T-helper 2 cell treated with Interferon-gamma antibody and Interleukin-4, amounts not matched to agents 5 μg/mL and 100 μg/mL, for 36 hours (primary cell): ENCODE results near the gene MAP4K5.
"Not testable (repeated sequence)": the region's sequence is repeated elsewhere in the genome, so short reads cannot be mapped to it uniquely, and the experiment has no call there.

Experiments
- DNase-seq: peaks from one replicate; pipeline ENCODE4 v3.0.0; 2021; ENCODE audit warnings: low spot score
- H3K27ac Mint-ChIP-seq: one replicate; pipeline ENCODE4 v1.8.0; 2021; ENCODE audit warnings: mild to moderate bottlenecking, mixed read lengths
- H3K27me3 Mint-ChIP-seq: one replicate; pipeline ENCODE4 v1.8.0; 2021; ENCODE audit warnings: low read depth, mixed read lengths
- H3K36me3 Mint-ChIP-seq: one replicate; pipeline ENCODE4 v1.8.0; 2021; ENCODE audit warnings: low read depth, mixed read lengths
- H3K4me1 Mint-ChIP-seq: one replicate; pipeline ENCODE4 v1.8.0; 2021; ENCODE audit warnings: low read depth, mixed read lengths
- H3K4me3 Mint-ChIP-seq: one replicate; pipeline ENCODE4 v1.8.0; 2022; ENCODE audit warnings: mild to moderate bottlenecking, moderate library complexity, mixed read lengths
- H3K9me3 Mint-ChIP-seq: one replicate; pipeline ENCODE4 v1.8.0; 2021; ENCODE audit warnings: mixed read lengths

The MAP4K5 gene

DNA sequence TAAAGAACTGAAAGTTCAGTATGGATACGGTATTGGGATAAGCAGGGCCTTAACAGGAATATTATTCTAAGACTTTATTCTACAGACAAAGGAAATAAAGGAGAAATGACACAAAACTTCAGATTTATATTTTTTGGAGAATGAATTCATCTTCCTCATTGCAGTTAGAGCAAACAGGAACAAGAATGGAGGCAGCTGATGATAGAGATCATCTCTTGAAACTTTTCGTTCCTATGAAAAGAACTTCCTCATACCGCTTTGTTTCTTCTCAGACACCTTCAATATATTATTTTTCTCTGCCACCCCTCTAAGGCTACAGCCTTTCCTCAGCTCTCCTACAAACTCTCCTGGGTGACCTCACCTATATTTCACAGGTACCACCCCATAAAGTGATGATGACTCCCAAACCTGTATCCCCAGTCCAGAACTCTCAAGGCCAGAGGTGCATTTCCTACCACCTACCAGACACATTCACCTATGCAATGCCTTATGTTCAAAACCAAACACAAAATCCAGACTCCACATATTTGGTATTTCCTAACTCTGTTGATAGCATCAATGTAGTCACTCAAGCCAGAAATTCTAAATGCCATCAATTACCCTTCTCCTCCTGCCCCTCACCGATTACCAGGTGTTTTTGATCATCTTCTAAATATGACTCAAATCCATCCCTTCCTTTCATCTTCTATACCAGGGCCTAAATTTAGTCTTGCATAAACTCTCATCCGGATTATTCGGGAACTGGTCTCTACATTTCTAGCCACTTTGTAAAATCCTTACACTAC, 7.4 kb downstream of the MAP4K5 start:
- Mint-ChIP-seq H3K4me1 (peaks cover 42% of the 10 kb centered on the region), H3K27me3 (no peaks in the 10 kb centered on the region), H3K27ac (no peak overlapping the region), H3K4me3 (peak overlapping the region; percentile 1), H3K36me3 (peaks cover 8% of the 10 kb centered on the region), H3K9me3 (no peaks in the 10 kb centered on the region)
- no peak for DNase-seq

DNA sequence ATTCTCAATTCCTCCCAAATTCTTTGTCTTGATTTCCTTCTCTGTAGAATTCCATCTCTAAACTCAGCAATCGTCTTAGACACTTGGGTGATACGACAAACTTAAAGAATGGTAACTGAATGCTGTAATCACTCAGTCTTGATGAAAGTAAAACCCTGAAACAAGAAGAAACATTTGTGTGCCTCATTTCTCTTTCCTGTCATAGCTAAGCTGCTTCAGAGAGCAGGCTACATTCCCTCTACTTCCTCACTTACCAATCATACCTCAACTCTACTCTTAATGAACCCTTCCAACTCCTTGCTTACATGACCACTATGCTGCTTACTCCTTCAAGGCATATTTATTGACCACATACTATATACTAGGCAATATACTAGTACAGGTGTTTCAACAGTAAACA, 8.3 kb downstream of the MAP4K5 start:
- no peak for DNase-seq
- H3K27me3 Mint-ChIP-seq, result no peaks in the 10 kb centered on the region
- H3K4me3 Mint-ChIP-seq, result peak overlapping the region; percentile 1
- H3K27ac Mint-ChIP-seq, result peak overlapping the region; percentile 16
- peaks cover 35% of the 10 kb centered on the region for H3K4me1 Mint-ChIP-seq
- H3K36me3 Mint-ChIP-seq, result peaks cover 1% of the 10 kb centered on the region
- H3K9me3 Mint-ChIP-seq, result no peaks in the 10 kb centered on the region

DNA sequence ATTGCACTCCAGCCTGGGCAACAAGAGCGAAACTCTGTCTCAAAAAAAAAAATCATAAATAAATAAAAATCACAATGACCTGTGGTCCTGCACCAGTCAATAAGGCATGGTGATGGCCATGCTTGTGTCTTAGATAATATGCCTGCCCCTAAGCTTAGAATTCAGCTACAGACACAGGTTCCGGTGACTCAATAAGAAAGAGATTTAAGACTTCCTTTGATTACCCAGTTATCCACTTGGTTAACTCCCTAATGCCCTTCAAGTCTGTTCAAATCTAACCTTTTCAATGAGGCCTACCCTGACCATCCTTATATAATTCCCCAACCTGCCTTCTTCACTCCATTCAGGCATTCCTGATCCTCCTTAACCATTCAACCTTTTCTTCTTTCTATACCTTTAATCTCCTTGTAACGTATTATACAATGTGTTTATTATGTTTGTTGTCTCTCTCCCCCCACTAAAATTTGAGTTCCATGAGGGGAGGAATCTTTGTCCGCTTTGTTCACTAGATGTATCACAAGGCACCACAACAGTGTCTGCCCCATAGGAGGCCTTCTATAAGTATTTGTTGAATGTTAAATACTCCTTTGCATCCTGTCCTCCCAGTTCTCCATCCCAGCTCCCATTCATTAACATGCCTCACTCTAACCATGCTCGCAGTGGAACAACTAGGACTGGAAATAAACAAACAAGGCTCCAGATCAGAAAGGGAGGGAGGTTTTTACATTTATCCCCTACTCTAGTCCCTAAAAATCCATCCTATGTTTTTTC, 8.9 kb downstream of the MAP4K5 start:
- Mint-ChIP-seq H3K27ac (no peak overlapping the region), H3K4me3 (no peak overlapping the region), H3K36me3 (peaks cover 1% of the 10 kb centered on the region), H3K9me3 (no peaks in the 10 kb centered on the region), H3K27me3 (no peaks in the 10 kb centered on the region), H3K4me1 (peaks cover 35% of the 10 kb centered on the region)
- no peak for DNase-seq

DNA sequence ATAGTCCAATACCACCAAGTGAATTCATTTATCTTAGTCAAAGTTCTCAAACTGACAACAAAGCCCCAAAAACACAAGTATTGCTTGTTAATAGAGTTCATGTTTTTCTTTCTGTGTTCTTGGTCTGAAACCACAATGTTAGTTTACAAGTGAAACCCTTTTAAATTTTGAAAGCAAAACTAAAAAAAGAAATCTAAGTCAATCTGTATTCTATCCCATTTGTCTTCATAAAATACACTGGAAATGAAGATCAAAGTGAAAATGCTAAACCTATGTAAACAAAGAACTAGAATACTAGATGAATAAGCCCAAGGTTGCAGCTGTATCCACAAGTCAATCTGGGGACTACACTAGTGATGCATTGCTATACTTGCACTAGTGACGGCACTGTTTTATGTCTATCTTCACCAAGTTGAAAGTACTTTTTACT, 10.4 kb downstream of the MAP4K5 start:
- Mint-ChIP-seq H3K27me3 (no peaks in the 10 kb centered on the region), H3K4me1 (peaks cover 35% of the 10 kb centered on the region), H3K4me3 (peak overlapping the region; percentile 68), H3K9me3 (no peaks in the 10 kb centered on the region), H3K36me3 (no peaks in the 10 kb centered on the region), H3K27ac (peak overlapping the region; percentile 87)
- peak; percentile 31 for DNase-seq

DNA sequence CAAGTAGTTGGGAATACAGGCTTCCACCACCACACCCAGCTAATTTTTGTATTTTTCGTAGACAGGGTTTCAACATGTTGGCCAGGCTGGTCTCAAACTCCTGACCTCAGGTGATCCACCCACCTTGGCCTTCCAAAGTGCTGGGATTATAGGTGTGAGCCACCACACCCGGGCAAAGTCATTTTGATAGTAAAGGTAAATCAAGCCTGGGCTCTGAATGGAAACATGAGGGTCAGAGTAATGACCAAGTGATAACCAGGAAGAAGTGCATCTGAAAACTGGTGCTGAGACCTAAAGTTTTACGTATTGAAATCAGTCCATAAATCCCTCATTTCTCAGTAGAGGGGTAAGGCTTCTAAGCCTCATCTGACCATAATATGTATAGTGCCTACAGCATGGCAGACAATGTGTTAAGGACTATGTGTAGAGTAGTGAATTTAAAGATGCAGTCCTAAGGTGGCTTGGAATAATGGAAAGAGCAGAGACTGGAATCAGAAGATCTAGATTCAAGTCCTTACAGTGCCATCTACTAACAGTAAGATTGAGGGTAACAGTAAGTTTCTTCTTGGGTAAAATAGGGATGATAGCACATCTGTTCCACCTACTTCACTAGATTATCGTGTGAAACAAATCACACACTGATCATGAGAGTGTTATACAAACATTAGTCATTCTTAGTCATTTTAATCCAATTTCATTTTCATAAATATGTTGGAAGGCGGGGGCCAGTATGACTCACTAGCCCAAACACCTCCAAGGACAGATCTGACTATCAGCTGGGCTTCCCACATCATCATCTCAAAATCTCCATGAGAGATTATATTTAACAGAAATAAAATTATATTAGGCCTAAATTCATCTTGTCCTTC, 11.2 kb downstream of the MAP4K5 start:
- peak overlapping the region; percentile 87 for H3K27ac Mint-ChIP-seq
- peak overlapping the region; percentile 68 for H3K4me3 Mint-ChIP-seq
- no peaks in the 10 kb centered on the region for H3K9me3 Mint-ChIP-seq
- no peaks in the 10 kb centered on the region for H3K27me3 Mint-ChIP-seq
- DNase-seq, result peak; percentile 77
- no peaks in the 10 kb centered on the region for H3K36me3 Mint-ChIP-seq
- peaks cover 35% of the 10 kb centered on the region for H3K4me1 Mint-ChIP-seq

DNA sequence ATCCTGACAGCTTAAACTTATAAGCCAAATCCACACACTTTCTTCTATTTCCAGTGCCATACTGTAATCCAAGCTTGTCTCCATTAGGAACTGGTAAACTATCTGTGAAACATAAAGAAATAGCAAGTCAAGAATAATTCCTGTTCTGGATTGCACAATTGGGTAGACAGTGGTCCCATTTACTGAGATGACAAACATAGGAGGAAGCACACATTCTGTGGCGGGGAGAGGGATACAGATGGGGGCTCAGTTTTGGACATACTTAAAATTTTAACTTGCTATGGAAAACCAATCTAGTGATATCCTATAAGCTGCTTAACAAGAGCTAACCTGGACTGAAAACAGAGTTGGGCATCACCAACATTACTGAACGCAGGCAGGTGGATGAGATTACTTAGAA, 16.3 kb downstream of the MAP4K5 start:
- no peak for DNase-seq
- Mint-ChIP-seq H3K36me3 (no peaks in the 10 kb centered on the region), H3K27ac (no peak overlapping the region), H3K4me3 (no peak overlapping the region), H3K9me3 (peaks cover 2% of the 10 kb centered on the region), H3K4me1 (peaks cover 1% of the 10 kb centered on the region), H3K27me3 (no peaks in the 10 kb centered on the region)

DNA sequence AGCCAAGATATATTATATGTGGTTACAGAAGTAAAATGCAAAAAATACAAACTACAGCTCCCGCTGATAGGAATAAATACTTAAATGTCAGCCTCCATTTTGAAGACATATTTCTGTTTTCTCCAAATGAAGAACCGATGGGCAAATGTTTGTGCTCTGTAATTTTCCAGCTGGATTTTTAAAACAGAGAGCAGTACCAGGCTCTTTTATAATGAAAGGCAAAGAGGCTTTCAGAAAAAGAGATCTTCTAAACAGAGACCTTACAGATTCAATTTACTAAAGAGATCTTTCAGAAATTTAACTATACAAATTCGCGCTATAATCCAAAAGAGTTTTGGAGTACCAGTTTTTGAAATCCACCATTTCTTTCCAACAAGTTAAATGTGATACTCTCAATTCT, 19.9 kb downstream of the MAP4K5 start:
- H3K36me3 Mint-ChIP-seq, result no peaks in the 10 kb centered on the region
- no peak overlapping the region for H3K27ac Mint-ChIP-seq
- peaks cover 6% of the 10 kb centered on the region for H3K9me3 Mint-ChIP-seq
- DNase-seq, result no peak
- H3K27me3 Mint-ChIP-seq, result no peaks in the 10 kb centered on the region
- H3K4me1 Mint-ChIP-seq, result no peaks in the 10 kb centered on the region
- H3K4me3 Mint-ChIP-seq, result no peak overlapping the region

DNA sequence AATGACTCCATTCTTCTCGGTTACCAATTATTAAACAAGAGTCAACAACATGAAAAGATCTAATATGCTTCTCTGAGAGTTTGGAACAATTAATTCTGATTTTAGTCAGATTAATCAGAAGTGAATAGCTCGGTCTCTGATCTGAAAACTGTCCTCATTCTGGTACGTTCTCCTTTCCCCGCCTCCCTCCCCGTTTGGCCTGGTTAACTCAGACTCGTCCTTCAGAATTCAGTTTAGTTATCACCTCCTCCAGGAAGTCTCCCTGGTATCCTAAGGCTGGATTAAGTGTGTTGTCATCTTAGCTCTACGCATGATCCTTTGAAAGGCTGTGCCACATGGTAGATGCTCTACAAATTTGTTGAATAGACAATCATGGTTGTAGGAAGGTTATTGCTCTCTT, 22.2 kb downstream of the MAP4K5 start:
- Mint-ChIP-seq H3K36me3 (no peaks in the 10 kb centered on the region), H3K4me3 (no peak overlapping the region), H3K27me3 (no peaks in the 10 kb centered on the region), H3K4me1 (no peaks in the 10 kb centered on the region), H3K27ac (no peak overlapping the region), H3K9me3 (peaks cover 6% of the 10 kb centered on the region)
- no peak for DNase-seq

DNA sequence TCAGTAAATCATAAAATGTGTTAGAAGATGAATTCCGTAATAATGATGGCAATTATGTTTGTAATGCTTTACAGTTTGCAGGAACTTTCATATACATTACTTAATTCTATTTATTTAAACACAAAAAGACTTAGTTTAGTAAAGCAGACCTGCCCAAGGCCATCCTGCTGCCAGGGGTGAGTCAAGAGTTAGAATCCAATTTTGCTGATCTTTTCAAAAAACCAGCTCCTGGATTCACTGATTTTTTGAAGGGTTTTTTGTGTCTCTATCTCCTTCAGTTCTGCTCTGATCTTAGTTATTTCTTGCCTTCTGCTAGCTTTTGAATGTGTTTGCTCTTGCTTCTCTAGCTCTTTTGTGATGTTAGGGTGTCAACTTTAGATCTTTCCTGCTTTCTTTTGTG, 25.3 kb downstream of the MAP4K5 start:
- not testable (repeated sequence) for H3K4me1 Mint-ChIP-seq, H3K27me3 Mint-ChIP-seq, H3K4me3 Mint-ChIP-seq, H3K36me3 Mint-ChIP-seq, H3K9me3 Mint-ChIP-seq, H3K27ac Mint-ChIP-seq, DNase-seq

DNA sequence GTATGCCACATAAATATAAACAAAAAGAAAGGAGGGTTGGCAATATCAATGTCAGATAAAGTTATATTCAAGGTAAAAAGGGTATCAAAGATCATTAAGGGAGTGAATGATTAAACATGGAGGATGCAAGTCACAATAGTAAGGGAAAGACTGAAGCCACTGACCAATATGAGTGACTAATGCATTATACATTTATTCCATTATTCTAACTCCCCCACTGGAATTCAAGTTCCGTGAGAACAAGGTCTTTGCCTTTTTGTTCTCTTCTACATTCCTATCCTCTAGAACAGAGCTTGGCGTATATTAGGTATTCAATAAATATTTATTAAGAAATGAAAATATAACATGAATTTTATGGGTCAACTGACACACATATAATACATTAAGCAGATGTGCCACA, 30.7 kb downstream of the MAP4K5 start:
- Mint-ChIP-seq H3K4me3 (no peak overlapping the region), H3K27ac (no peak overlapping the region), H3K9me3 (no peaks in the 10 kb centered on the region), H3K4me1 (no peaks in the 10 kb centered on the region), H3K27me3 (no peaks in the 10 kb centered on the region), H3K36me3 (peaks cover 11% of the 10 kb centered on the region)
- DNase-seq, result no peak

DNA sequence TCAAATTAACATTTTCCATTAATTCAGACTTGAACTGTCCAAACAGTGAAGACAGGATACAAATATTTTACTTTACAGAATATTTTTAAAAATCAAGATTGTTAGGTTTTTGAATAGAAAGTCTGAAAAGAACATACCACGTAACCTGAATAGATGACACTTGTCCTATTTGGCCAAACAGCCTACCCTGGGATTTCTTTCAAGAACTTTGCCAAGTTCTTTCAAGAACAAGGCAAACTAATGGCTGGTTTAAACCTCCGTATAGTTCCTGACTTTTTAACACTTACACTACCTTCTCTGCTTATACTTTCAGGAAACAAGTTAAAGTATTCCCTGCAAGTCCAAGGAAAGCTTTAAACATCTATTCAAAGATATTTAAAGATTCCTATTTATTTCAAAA, 35.0 kb downstream of the MAP4K5 start:
- Mint-ChIP-seq H3K27ac (no peak overlapping the region), H3K36me3 (peaks cover 9% of the 10 kb centered on the region), H3K4me3 (no peak overlapping the region), H3K9me3 (no peaks in the 10 kb centered on the region), H3K27me3 (no peaks in the 10 kb centered on the region), H3K4me1 (peaks cover 1% of the 10 kb centered on the region)
- DNase-seq, result no peak

DNA sequence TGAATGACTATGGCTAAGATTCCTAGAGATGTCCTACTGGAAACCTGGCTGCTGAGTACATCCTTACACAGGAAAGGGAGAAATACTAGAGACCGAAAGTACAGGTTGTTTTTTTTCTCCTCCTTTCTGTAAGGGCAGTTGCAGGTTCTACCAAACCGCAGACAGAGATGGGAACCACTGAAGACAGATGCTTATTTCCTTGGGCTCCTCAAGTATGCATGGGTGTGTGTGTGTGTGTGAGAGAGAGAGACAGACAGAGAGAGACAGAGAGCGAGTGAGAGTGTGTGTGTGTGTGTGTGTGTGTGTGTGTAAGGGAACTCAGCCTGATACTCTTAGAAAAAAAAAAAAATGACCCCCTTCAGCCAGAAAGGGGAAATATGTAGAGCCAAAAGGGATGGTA, 42.5 kb downstream of the MAP4K5 start:
- H3K27me3 Mint-ChIP-seq, result no peaks in the 10 kb centered on the region
- H3K27ac Mint-ChIP-seq, result no peak overlapping the region
- H3K36me3 Mint-ChIP-seq, result peaks cover 1% of the 10 kb centered on the region
- peaks cover 4% of the 10 kb centered on the region for H3K4me1 Mint-ChIP-seq
- no peak for DNase-seq
- no peaks in the 10 kb centered on the region for H3K9me3 Mint-ChIP-seq
- no peak overlapping the region for H3K4me3 Mint-ChIP-seq

DNA sequence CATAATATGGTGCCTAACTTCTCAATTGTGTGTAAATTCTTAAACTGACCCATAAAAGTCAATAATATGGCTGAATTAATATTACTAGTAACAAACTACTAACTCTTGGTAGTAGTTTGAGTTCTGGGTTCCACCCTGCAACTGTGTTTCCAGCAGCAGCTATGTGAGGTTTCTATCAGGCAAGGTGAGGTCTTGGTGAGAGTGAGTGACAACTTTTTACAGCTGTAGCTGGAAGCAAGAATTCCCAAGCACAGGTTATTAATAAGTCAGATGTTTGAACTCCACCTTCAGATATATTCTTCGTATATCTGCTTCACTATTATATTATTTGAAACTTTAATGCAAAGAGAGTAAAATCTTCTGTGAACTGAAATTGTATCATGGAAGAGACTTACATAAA, 43.8 kb downstream of the MAP4K5 start:
- no peak overlapping the region for H3K27ac Mint-ChIP-seq
- peaks cover 4% of the 10 kb centered on the region for H3K4me1 Mint-ChIP-seq
- H3K9me3 Mint-ChIP-seq, result no peaks in the 10 kb centered on the region
- H3K36me3 Mint-ChIP-seq, result no peaks in the 10 kb centered on the region
- no peaks in the 10 kb centered on the region for H3K27me3 Mint-ChIP-seq
- no peak overlapping the region for H3K4me3 Mint-ChIP-seq
- no peak for DNase-seq

DNA sequence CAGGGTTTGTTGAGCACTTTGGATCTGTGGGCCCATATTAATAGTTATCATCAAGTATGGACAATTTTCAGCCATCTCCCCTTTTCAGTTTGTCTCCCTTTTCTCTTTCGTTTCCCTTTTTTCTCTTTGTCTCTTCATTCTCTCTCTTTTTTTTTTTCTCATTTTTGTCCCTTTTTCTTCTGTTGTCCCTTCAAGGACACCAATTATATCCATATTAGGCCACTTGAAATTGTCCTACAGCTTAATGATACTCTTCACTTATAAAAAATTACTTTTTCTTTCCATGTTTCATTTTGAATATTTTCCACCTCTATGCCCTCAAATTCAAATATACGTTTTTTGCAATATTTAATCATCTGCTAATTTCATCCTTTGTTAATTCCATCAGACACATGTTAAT, 53.3 kb downstream of the MAP4K5 start:
- Mint-ChIP-seq H3K36me3 (peaks cover 35% of the 10 kb centered on the region), H3K27me3 (no peaks in the 10 kb centered on the region), H3K27ac (no peak overlapping the region), H3K9me3 (peaks cover 33% of the 10 kb centered on the region), H3K4me1 (no peaks in the 10 kb centered on the region), H3K4me3 (no peak overlapping the region)
- no peak for DNase-seq
